GM18951 (cell line): ENCODE results near the gene ADGRG1.

ENCODE experiments used
- POLR2A ChIP-seq: IDR thresholded peaks from 4 replicates; pipeline ENCODE4 v1.6.1; 2011; ENCODE audit warnings: mild to moderate bottlenecking; ENCODE audit not compliant: insufficient read length, insufficient read depth; ENCODE audit errors: extremely low read depth
- in situ Hi-C: fragments of 300-500 bp; cut with MboI; formaldehyde crosslinking; loops from one replicate; pipeline ENCODE4 v1.12.0; 2022; ENCODE audit warnings: low sequenced_read_pairs, mixed read lengths, inconsistent platforms; ENCODE audit not compliant: unreplicated experiment

ADGRG1 gene

DNA sequence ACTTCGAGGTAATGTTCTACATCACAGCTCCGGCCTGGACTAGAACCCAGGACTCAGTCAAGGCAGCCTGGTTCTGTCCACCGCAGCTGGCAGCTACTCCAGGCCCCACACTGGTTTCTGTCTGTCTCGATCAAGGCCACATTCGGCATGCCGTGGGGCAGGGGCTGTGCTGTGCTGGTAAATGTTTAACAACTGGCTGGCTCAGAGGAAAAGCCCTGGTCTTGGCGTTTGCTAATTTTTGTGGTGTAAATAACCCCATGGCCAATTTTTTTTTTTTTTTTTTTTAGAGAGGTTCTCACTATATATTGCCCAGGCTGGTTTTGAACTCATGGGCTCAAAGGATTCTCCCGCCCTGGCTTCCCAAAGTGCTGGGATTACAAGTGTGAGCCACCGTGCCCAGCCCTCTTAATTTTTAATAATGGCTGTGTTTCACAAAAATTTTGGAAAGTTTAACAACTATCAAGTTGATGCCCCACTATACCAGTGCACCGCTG lies 65.8 kb downstream of the ADGRG1 start:
- TF ChIP-seq POLR2A = no peak
- in situ Hi-C loops = no loop called here

DNA sequence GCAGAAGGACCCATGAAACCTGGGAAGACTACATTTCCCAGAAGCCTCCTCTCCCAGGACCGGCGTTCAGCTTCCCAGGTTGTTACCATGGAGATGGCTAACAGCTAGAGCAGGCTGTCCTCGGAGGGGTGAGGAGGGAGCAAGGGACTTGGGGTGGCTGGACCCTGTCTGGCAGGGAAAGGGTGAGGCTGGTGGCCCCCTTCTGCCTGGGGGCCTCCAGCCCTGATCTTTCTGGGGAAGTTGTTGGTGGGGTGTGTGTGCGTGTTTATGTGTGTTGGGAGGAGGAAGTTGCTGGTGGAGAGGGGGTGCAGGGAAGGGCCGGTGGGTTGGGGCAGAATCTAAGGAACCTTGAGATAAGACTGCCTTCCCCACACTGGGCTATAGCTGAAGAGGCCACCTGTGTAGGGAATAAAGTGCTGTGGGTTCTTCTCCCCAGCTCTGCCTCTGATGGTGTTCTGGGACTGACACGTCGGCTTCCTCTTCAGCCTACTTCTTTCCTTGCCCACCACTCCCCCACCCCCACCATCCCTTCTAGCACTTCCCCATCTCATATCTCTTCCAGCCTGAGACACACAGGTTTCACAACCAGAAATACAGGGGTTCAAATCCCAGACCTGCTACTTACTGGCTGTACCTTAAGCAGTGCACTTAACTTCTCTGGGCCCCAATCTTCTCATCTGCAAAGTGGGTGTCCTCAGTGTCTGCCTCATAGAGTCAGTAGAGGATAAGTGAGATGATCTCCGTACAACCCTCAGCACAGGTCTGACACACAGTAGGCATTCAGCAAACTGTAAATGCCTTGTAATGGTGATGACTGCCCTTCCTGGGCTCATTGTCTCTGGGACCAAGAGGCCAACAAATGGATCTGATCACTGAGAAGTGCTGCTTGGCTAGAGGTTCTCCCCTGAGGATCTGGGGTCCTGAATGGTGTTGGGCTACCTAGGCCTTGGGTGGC lies 66.6 kb downstream of the ADGRG1 start, which contains the start of gene DRC7:
DRC7 (plus strand) TSS at position 82 of the 955 bp plus-strand sequence. CDS start 3,144 bp downstream, outside the sequence.
- in situ Hi-C loops = no loop called here
- TF ChIP-seq POLR2A = no peak

DNA sequence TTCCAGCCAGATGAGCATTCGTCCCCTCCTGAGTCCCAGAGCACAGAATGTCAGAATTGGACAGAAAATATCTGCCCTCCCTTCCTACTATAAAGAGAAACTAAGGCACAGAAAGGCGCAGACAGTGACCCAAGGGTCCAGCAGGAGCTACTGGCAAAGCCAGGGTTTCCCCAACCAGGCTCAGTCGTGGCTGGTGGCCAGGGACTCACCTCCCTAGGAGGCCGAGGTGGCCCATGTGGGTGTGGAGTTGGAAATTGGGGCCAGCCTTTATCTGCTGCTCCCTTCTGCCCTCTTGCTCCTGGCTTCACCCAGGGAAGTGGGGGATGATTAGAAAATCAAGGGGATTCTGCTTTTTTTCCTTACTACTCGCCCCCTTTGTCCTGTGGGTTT lies 67.2 kb downstream of the ADGRG1 start:
- TF ChIP-seq POLR2A = no peak
- in situ Hi-C loops = no loop called here

DNA sequence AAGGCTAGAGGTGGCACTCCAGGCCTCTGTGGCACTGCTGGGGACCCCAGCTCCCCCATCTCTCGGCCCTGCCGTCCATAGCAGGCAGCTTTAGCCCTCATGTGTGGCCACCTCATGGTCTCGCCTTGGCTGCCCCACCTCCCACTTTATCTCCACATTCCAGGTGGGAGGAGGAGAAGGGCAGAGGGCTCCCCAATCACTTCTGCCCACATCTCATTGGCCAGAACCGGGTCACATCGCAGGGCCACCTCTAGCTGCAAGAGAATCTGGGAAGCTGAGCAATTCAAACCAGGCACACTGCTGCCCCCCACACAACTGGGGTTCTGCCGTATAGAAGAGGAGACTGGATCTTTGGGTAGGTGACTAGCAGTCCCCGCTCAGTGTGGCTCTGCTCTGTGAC lies 67.8 kb downstream of the ADGRG1 start:
- in situ Hi-C loops = no loop called here
- no peak for TF ChIP-seq POLR2A

DNA sequence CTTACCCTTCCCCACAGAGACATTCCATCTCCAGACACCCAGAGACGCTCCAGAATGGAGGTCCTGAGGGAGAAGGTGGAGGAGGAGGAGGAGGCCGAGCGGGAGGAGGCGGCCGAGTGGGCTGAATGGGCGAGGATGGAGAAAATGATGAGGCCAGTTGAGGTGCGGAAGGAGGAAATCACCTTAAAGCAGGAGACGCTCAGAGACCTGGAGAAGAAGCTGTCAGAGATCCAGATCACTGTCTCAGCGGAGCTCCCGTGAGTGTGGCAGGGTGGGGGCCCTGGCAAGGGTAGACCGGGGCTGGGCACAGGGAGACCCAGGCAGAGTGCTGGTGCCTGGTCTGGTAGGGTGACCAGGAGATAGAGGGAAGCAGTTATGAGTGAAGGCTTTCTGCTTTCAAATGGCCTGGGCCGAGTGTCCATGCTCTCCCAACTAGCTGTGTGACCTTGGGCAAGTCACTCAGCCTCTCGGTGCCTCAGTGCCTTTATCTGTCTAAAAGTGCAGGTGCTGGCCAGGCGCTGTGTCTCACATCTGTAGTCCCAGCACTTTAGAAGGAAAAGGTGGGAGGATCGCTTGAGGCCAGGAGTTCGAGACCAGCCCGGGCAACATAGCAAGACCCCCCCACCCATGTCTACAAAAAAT lies 69.6 kb downstream of the ADGRG1 start:
- no peak for TF ChIP-seq POLR2A
- in situ Hi-C loops = no loop called here

DNA sequence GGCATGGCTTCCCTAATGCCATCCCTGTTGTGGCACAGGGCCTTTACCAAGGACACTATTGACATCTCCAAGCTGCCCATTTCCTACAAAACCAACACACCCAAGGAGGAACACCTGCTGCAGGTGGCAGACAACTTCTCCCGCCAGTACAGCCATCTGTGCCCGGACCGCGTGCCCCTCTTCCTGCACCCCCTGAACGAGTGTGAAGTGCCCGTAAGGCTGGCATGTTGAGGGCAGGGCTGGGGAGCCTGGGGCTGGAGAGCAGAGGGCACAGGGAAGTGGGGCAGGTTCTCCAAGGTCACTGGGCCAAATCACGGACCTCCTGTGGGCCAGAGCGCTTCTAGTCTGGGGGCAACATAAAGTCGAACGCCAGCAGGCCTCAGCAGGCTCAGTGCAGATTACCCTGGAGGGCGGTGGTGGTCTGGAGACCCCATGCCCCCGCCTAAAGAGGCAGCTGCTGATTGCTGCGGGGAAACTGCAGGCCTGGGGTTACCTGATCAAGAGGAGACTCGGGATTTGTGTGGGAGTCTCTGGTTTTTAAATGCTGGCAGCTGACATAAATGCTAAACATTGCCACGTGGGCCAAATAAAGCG lies 70.5 kb downstream of the ADGRG1 start:
- in situ Hi-C loops = no loop called here
- no peak for TF ChIP-seq POLR2A

DNA sequence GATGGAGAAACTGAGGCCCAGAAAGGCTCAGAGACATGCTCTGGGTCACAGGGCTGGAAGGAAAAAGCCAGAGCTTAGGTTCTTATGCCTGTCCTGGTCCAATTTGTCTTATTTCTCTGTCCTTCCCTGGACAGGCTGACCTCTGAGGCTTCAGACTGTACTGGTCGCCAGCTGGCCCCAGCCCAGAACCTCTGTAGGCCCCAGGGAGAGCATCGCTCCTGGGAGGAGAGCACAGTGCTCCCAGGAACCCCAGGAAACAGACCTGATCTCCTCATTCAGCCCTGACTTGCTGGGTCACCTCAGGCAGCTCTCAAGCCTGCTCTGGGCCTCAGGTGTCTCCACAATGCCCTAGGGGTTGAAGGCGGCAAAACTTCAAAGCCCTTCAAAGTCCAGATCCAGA lies 71.1 kb downstream of the ADGRG1 start:
- in situ Hi-C loops = no loop called here
- TF ChIP-seq POLR2A = no peak

DNA sequence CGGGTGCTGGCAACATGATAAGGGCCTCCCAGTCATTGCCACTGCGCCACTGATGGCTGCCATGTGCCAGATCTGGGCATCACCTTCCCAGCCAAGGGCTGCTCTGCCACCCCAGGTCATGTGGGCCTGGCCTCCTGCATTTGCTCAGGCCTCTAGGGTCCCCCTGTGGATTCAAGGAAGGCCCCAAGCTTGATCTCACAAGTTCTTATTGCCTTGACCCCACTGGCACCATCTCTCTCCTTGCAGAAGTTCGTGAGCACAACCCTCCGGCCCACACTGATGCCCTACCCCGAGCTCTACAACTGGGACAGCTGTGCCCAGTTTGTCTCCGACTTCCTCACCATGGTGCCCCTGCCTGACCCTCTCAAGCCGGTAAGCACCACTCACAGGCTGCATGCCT lies 71.5 kb downstream of the ADGRG1 start:
- in situ Hi-C loops = no loop called here
- no peak for TF ChIP-seq POLR2A

DNA sequence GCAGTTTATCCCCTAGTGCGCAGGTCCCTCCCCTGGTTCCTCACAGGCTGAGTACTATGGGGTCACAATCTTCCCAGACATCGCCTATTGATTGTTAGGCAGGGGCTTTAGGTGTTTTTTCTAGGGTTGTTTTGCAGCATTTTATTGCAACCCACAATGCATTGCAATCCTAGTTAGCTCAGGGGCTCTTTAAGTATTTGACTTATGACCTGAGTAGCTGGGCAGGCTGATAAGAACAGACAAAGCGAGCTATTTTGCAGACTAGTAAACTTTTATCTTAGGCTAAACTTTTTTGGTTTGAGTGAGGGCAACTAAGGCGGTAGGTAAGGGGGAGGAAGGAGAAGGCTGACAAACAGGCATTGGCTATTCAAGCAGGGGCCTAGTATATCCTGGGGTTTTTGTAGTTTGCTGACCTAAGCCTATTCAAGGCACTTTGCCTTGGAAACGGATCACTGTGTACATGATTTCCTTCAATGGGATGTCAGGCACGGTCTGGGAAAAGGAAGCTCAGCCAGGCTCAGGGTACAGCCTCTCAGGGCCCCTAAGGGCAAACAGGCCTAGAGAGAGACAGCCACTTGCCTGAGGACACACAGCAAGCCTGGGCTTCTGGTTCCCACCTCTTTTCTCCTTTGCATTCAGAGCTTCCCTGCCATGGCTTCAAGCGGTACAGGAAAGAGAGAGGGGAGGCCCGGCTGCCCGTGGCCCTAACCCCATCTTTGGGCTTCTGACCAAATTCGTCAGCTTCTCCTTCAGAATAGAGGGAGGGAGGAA lies 72.5 kb downstream of the ADGRG1 start:
- no peak for TF ChIP-seq POLR2A
- in situ Hi-C loops = no loop called here

DNA sequence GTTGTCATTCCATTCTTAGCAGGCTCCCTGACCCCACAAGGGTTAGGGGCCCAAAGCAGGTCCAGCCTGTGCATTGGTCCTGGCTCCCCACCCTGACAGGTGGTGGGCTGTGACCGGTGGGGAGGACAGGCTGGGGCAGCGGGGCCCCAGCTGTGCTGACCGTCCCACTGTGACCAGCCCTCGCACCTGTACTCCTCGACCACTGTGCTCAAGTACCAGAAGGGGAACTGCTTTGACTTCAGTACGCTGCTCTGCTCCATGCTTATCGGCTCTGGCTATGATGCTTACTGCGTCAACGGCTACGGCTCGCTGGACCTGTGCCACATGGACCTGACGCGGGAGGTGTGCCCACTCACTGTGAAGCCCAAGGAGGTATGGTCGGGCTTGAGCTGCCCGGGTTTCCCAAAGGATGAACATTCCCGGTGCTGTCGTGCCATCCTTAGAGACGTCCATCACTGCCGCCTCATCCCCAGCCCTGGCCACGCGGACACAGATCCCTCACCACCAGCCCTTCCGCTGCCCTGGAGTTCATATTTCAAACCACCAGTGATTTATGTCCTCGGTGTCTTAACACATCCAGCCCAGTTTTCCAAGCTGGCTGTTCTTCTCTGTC lies 73.4 kb downstream of the ADGRG1 start:
- in situ Hi-C loops = no loop called here
- no peak for TF ChIP-seq POLR2A

DNA sequence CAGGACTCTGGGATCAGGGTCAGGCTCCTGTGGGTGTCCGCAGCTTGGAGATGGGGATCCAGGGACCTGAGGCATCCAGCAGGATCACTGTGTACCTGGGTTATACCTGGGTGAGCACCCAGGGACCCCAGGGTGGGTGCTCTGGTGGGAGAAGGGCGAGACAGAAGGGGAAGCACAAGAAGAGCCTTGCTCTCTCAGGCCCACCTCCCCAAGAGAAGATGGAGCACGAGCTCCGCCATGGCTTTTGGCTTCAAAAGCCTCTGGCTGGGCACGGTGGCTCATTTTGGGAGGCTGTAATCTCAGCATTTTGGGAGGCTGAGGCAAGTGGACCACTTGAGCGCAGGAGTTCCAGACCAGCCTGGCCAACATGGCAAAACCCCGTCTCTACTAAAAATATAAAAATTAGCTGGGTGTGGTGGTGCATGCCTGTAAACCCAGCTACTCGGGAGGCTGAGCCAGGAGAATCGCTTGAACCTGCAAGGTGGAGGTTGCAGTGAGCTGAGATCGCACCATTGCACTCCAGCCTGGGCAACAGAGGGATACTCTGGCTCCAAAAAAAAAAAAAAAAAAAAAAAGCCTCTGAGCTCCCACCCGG lies 75.1 kb downstream of the ADGRG1 start:
- in situ Hi-C loops = no loop called here
- no peak for TF ChIP-seq POLR2A
